Left ventricle myocardium inferior (tissue), 1 donor: ENCODE results near the gene SAP25. TPM values are rescaled to one million over a fixed set of nuclear protein-coding genes. Genes with fewer than 3 reads are reported as not detected.
"Not testable (repeated sequence)": the region's sequence is repeated elsewhere in the genome, so short reads cannot be mapped to it uniquely, and the experiment has no call there.

Source experiments
- DNase-seq: peaks from one replicate; pipeline ENCODE4 v3.0.0-alpha.2; 2020
- H3K27ac ChIP-seq: fragments of 200-600 bp; replicated peaks from 2 replicates; pipeline ENCODE4 v1.8.0; 2021
- H3K27me3 ChIP-seq: fragments of 200-600 bp; 2 replicates; pipeline ENCODE4 v1.8.0; 2021; ENCODE audit warnings: low read depth
- H3K36me3 ChIP-seq: fragments of 200-600 bp; 2 replicates; pipeline ENCODE4 v1.8.0; 2021
- H3K4me1 ChIP-seq: fragments of 200-600 bp; 2 replicates; pipeline ENCODE4 v1.8.0; 2021
- H3K4me3 ChIP-seq: fragments of 200-600 bp; 2 replicates; pipeline ENCODE4 v1.8.0; 2021; ENCODE audit warnings: mild to moderate bottlenecking, moderate library complexity
- H3K9me3 ChIP-seq: fragments of 200-600 bp; replicated peaks from 2 replicates; pipeline ENCODE4 v1.8.0; 2021
- intact Hi-C: fragments of 100-400 bp; cut with micrococcal nuclease; formaldehyde crosslinking; loops from one replicate; pipeline ENCODE4 v1.11.0; 2022
- total RNA-seq: library from RNA; stranded (reverse); fragmentation: NEBNext Ultra II Directional; extraction: Animal tissue kit (Norgen Biotek cat#: 25700); gene quantifications from one replicate; pipeline ENCODE4 v1.2.1, GENCODE V29; 2021
- TF ChIP-seq, protein P1 (sequence below): fragments of 200-600 bp; IDR thresholded peaks from 2 replicates; pipeline ENCODE4 v1.8.0; 2021; ENCODE audit warnings: antibody characterized with exemption, mild to moderate bottlenecking, borderline replicate concordance
- donor health status: DM: no; HTN: yes; CAD: no; lungs with severe emphysema.

Gene SAP25
- total RNA-seq, 1 donor from 2014 or later: 1.1 TPM

DNA sequence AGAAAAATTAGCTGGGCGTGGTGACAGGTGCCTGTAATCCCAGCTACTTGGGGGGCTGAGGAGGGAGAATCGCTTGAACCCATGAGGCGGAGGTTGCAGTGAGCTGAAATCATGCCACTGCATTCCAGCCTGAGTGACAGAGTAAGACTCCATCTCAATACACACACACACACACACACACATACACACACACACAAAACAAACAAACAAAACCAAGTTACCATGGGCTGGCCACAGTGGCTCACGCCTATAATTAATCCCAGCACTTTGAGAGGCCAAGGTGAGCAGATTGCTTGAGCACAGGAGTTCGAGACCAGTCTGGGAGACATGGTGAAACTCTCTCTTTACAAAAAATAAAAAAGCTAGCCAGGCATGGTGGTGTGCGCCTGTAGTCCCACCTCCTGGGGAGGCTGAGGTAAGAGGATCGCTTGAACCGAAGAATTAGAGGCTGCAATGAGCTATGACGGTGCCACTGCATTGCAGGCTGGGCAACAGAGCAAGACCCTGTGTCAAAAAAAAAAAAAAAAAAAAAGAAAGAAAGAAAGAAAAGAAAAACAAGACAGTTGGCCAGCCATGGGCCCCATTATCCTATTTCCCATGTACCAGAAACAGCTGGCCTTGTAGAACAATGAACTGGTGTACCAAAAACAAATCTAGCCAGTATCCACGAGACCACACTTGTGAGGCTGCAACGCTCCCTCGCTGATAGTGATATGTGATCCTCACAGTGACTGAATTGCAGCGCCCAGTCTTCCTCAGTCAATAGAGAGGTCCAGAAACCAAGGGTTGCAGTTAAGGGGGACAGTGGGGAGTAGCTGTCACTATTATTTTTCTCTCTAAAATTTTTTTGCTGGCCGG lies 41.3 kb downstream of the SAP25 start:
- no peak for DNase-seq
- no peaks in the 10 kb centered on the region for H3K4me1 ChIP-seq
- TF ChIP-seq, protein P1, sequence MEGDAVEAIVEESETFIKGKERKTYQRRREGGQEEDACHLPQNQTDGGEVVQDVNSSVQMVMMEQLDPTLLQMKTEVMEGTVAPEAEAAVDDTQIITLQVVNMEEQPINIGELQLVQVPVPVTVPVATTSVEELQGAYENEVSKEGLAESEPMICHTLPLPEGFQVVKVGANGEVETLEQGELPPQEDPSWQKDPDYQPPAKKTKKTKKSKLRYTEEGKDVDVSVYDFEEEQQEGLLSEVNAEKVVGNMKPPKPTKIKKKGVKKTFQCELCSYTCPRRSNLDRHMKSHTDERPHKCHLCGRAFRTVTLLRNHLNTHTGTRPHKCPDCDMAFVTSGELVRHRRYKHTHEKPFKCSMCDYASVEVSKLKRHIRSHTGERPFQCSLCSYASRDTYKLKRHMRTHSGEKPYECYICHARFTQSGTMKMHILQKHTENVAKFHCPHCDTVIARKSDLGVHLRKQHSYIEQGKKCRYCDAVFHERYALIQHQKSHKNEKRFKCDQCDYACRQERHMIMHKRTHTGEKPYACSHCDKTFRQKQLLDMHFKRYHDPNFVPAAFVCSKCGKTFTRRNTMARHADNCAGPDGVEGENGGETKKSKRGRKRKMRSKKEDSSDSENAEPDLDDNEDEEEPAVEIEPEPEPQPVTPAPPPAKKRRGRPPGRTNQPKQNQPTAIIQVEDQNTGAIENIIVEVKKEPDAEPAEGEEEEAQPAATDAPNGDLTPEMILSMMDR: no peak
- H3K27ac ChIP-seq: no peak overlapping the region
- H3K4me3 ChIP-seq: no peak overlapping the region
- no peaks in the 10 kb centered on the region for H3K36me3 ChIP-seq
- peaks cover 7% of the 10 kb centered on the region for H3K27me3 ChIP-seq
- intact Hi-C loops: no loop called here
- no peaks in the 10 kb centered on the region for H3K9me3 ChIP-seq

GRCh38 chr7:100528108-100528866 lies 45.4 kb downstream of the SAP25 start:
- H3K9me3 ChIP-seq, H3K4me1 ChIP-seq, H3K27ac ChIP-seq, H3K4me3 ChIP-seq, intact Hi-C loops, DNase-seq, H3K27me3 ChIP-seq, H3K36me3 ChIP-seq: not testable (repeated sequence)

DNA sequence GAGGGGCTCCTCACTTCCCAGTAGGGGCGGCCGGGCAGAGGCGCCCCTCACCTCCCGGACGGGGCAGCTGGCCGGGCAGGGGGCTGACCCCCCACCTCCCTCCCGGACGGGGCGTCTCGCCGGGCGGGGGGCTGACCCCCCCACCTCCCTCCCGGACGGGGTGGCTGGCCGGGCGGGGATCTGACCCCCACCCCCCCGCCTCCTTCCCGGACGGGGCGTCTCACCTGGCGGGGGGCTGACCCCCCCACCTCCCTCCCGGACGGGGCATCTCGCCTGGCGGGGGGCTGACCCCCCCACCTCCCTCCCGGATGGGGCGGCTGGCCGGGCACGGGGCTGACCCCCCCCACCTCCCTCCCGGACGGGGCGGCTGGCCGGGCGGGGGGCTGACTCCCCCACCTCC lies 50.5 kb downstream of the SAP25 start:
- H3K4me3 ChIP-seq, intact Hi-C loops, DNase-seq, H3K4me1 ChIP-seq, H3K27ac ChIP-seq, H3K27me3 ChIP-seq, H3K9me3 ChIP-seq, H3K36me3 ChIP-seq: not testable (repeated sequence)

Other genes with a start within 250 kb of the SAP25 start
- 10.6 TPM for gene PILRB, start 215.8 kb downstream of the SAP25 start, total RNA-seq
- 2.0 TPM for gene PILRA, start 200.4 kb downstream of the SAP25 start, total RNA-seq
- gene ZCWPW1, start 145.2 kb downstream of the SAP25 start, total RNA-seq: 4.6 TPM
- 23.6 TPM for gene MEPCE, start 144.1 kb downstream of the SAP25 start, total RNA-seq
- 10.8 TPM for gene PPP1R35, start 137.4 kb downstream of the SAP25 start, total RNA-seq
- 0.88 TPM for gene SPACDR, start 109.6 kb downstream of the SAP25 start, total RNA-seq
- 47.5 TPM for gene TSC22D4, start 94.7 kb downstream of the SAP25 start, total RNA-seq
- 0.38 TPM for gene NYAP1, start 90.0 kb downstream of the SAP25 start, total RNA-seq
- 26.6 TPM for gene AGFG2, start 34.7 kb downstream of the SAP25 start, total RNA-seq
- gene LRCH4, start 12.2 kb upstream of the SAP25 start, total RNA-seq: 26.6 TPM
- 0.25 TPM for gene FBXO24, start 12.4 kb upstream of the SAP25 start, total RNA-seq
- gene PCOLCE, start 28.5 kb upstream of the SAP25 start, total RNA-seq: 40.8 TPM
- gene MOSPD3, start 38.6 kb upstream of the SAP25 start, total RNA-seq: 10.2 TPM
- gene TFR2, start 67.7 kb upstream of the SAP25 start, total RNA-seq: 0.25 TPM
- gene ACTL6B, start 82.5 kb upstream of the SAP25 start, total RNA-seq: not detected
- 98.3 TPM for gene GNB2, start 99.8 kb upstream of the SAP25 start, total RNA-seq
- 24.5 TPM for gene GIGYF1, start 120.3 kb upstream of the SAP25 start, total RNA-seq
- 30.6 TPM for gene POP7, start 132.2 kb upstream of the SAP25 start, total RNA-seq
- gene EPO, start 146.6 kb upstream of the SAP25 start, total RNA-seq: not detected
- gene ZAN, start 159.7 kb upstream of the SAP25 start, total RNA-seq: not detected